Mammary microvascular endothelial cell (primary cell): Measurements from ENCODE around the gene EXOC3L1. TPM values are rescaled to one million over a fixed set of nuclear protein-coding genes. Genes with fewer than 3 reads are reported as not detected.

Source experiments
- total RNA-seq: library from RNA; depleted of rRNA; stranded (reverse); fragments of >200 nt; gene quantifications from 2 replicates; pipeline ENCODE4 v1.2.3, GENCODE V29; 2015

Gene EXOC3L1, protein sequence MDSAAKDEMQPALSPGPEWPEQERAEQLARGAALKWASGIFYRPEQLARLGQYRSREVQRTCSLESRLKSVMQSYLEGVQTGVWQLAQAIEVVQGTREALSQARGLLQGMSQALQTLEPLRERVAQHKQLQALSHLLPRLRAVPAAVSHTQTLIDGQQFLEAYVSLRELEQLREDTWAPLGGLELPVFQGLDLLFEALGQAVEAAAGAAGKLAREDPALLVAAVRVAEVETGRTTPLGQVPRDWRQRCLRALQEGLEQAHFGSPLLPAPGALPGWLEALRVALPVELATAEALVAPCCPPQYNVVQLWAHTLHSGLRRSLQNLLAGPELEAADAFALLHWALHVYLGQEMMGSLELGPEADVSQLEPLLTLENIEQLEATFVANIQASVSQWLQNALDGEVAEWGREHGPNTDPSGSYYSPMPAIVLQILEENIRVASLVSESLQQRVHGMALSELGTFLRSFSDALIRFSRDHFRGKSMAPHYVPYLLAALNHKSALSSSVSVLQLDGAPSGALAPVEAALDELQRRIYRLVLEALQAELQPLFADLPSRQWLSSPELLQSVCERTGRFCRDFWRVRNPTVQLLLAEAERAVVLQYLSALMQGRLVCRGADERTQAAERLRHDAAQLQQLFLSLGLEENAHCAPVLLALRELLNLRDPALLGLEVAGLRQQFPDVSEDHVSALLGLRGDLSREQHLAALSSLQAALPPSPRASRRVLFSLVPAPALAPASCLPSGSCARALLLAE
- 9.4 and 13.3 TPM in 2 replicates for total RNA-seq

DNA sequence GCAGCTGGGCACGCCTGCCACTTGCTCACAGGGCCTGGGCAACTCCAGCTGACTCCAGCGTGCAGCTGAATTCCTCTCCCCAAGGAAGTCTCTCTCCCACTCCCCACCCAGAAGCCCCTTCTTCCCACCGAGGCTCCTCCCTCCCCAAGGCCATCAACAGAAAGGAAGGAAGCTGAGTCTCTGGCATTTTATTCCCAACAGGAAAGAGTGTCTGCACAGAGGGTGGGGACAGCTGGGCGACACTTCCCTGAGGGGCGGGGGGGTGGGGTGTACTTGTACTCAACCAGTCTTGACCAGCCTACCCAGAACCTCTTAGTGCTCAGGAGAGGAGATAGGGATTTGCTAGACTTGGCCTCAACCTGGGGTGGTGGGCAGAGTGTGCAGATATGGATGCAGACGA lies at the start of gene EXOC3L1:
Gene EXOC3L1, minus strand, starts transcription at position 96 of the 400 bp plus-strand sequence. CDS start 460 bp downstream, outside the sequence.

DNA sequence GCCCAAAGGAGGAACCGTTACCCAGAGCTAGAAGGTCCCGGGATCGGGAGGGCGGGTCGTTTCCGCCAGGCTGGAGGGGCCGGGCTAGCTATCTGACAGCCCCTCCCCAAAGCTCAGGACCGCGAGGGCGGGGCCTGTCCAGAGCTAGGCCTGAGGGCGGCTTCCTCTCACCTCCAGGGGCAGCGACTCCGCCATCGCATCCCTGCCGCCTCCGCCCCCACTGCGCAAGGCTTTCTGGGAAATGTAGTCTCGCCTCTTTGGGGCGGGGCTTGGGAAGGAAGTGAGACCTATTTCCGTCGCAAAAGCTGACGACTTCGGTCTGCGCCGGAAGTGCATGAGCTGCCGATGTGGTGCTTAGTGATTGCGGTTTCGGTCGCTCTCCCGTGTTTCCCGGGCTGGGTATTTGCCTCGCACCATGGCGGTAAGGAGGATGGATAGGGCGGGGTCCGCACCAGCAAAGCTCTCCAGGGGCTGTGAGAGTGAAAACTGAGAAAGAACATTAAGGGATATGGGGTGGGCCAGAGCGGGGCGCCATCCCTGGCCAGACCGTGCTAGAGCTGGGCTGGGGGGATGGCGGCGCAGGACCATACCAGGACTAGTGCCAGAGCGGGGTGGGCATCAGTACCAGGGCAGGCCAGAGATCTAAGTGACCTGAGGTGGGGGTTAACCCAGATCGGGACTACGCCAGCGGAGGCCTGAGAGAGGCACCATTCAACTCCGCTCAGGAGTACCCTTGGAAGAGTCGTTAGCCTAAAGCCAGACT lies 37.0 kb upstream of the EXOC3L1 start, which contains the start of gene TMEM208:
Gene TMEM208, plus strand, starts transcription at position 327 of the 763 bp plus-strand sequence. Its CDS starts 89 bp downstream, at position 416.

DNA sequence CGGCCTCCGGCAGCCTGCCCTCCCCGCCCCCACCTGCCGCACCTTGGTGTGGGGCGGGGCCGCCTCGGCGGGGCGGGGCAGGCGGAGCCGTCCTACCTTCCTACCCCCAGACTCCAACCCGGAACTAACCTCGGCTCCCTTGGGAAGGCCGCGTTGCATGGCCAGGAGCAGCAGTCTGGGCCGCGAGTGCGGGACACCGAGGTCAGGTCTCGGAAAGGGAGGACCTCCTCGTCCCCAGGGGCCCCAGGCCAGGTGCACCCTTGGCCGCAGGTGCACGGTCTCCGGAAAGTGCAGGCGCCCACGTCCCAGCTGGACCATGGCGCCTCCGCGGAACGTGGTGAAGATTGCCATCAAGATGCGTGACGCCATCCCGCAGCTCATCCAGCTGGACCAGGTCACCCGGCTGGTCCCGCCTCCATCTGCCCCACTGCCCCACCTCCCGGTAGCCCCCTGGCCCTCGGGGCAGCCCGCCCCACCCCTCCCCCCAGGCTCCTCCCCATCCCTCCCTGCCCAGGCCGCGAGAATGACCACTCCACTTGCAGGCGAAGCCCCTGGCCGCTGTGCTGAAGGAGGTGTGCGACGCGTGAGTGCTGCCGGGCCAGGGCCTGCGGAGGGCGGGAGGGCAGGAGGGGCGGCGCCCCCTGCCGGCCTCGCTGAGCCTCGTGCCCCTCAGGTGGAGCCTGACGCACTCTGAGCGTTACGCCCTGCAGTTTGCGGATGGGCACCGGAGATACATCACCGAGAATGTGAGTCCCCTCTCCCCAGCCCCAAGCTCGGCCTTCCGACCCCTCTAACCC lies 9.3 kb upstream of the EXOC3L1 start, which contains the start of gene ELMO3:
Gene ELMO3, plus strand, starts transcription at position 121 of the 797 bp plus-strand sequence. Its CDS starts 196 bp downstream, at position 317.

DNA sequence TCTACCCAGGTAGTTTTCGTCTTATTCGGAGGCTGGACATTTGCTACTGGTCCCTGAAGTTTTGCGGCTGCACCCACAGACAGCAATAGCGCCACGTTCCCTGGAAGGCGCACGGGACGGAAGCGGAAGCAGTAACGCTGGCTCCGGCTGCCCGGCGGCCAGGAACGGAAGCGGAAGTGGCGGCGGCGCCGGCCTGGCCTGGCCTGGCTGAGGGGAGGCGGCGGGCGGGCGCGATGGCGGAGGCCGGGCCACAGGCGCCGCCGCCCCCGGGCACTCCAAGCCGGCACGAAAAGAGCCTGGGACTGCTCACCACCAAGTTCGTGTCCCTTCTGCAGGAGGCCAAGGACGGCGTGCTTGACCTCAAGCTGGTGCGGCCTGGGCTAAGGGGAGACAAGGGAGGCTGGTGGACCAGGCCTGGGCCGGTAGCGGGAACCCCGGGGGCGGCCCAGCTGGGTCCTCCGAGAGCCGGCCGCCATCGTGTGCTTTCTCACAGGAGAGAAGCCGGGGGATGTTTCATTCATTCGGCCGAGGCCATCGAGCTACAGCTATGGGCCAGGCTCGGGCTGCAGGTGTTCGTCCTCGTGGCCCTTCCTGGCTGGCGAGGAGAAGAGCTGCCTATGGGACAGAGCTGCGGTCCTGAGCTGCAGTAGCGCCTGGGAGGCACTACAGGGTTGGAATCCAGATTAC lies 2.2 kb upstream of the EXOC3L1 start, which contains the start of gene E2F4:
Gene E2F4, plus strand, starts transcription at position 161 of the 687 bp plus-strand sequence. Its CDS starts 73 bp downstream, at position 234.

DNA sequence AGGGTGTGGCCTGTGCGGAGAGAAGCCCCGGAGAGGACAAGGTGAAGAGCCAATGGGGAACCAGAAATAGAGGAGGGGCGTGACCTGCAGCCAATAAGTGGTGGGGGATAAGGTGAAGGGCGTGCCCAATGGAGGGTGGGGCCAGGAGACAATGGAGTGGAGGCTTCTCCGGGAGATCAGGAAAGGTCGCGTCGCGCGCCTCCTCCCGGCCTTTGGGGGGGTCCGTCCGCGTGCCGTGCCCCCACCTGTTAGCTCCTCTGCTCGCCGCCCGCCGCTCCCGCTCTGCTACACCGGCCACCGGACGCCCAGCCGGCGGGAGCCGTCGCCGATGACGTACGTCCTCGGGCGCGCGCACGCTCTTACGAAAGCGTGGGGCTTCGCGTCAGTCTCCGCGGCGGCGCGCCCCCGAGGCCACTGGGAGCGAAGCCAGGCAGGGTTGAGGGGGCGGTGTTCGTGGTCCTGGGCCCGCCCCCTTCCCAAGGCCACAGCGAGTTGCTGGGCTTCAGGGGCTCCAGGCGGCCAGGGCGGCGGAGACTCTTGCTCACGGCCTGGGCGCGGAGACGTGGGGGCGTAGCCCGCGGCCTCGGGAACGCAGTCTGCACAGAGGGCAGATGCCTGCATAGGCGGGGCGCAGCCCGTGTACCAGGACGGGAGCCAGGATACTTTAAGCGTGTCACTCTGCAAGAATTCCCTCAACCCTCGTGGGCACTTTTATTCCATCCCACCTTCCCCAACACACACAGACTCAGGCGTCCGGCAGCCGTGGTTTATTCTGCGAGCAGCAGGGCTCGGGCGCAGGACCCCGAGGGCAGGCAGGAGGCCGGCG lies 6.1 kb downstream of the EXOC3L1 start, which contains the start of gene MATCAP1:
Gene MATCAP1, minus strand, starts transcription at position 337 of the 826 bp plus-strand sequence. CDS start 3,353 bp downstream, outside the sequence.

DNA sequence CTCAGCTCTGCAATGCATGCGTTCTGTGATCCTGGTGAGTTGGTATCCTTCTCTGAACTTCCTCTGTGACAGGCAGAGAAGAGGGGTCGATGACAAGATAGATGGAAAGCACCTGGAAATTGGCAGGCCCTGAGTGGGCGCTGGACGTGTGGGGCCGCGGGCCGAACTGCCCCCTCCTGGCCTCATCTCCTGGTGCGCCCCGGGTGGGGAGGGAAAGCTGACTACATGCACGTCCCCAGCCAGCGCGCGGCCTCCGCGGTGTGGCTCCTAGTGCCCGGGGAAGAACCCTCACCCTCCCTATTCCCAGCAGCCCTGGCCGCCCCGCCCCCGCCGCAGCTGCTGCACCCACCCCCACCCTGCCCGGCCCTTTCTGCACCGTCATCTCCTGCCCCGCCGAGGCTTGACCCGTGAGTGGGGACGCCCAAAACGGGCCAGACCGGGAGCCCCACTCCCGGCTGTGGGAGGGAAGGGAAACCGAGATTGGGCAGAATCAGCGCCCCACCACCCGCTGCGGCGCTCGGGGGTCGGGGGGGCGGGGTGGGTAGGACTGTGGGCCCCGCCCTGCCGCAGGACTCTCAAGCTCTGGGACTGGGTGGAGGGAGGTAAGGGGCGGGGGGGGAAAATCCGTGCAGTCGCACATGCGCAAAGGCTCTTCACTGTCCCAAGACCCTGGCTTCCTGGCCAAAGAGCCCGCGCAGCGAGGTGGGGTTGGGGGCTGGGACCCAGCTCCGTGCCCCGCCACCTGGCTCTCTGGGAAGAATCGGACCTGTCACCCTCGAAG lies 19.6 kb downstream of the EXOC3L1 start, which contains the start of gene NOL3:
Gene NOL3, plus strand, starts transcription at position 371 of the 781 bp plus-strand sequence.

DNA sequence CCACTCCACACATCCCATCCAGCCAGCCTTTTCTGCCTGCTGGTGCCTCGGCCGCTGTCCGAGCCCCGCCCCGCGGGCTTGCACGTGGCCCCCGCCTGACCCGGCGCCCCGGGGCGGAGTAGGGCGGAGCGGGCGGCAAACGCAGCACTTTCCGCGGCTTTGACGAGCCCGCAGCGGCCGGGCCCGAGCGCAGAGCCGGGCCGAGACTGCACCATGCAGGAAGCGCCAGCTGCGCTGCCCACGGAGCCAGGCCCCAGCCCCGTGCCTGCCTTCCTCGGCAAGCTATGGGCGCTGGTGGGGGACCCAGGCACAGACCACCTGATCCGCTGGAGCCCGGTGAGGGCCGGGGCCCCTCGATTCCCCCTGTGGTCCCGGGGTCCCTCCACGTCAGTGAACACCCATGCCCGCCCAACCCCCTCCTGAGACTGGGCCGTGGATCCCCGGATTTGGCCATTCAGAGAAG lies 25.3 kb downstream of the EXOC3L1 start, which contains the start of gene HSF4:
Gene HSF4, plus strand, starts transcription at position 147 of the 463 bp plus-strand sequence. Its CDS starts 67 bp downstream, at position 214.

DNA sequence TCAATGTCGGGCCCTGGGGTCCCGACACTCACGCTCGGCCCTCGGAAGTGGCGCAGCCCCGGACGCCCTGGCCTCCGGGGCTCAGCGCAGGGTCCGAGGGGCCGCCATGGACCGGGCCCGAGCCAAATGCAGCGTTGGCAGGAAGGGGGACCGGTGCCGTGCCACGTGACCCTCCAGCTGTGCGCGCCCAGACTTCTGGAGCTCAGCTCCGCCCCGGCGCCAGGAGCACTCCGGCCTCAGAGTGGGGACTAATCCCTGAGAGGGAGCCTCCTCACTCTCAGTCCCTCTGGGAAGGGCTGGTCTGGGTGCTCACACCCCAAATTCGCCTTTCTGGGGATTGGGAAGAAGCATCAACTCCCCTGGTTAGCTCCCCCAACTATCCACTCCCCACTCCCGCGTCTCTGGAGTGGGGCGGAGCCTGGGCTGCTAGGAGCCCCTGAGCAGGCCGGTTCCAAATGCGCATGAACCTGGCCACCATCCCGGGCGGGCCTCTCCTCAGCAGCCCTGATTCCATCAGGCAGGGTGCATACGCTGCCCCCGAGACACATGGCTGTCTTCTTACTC lies 39.0 kb downstream of the EXOC3L1 start, which contains the start of gene B3GNT9:
Gene B3GNT9, minus strand, starts transcription at position 166 of the 564 bp plus-strand sequence. CDS start 513 bp downstream, outside the sequence.

Other genes with a start within 250 kb of the EXOC3L1 start
- not detected in 2 replicates for gene CES3, start 228.9 kb downstream of the EXOC3L1 start, total RNA-seq
- gene CES4A, start 201.5 kb downstream of the EXOC3L1 start, total RNA-seq, result 0.33 TPM in 1 of 2 replicates, not detected in the other
- 55.3 and 62.4 TPM in 2 replicates for gene CBFB, start 161.0 kb downstream of the EXOC3L1 start, total RNA-seq
- gene PHAF1, start 80.2 kb downstream of the EXOC3L1 start, total RNA-seq, result 12.1 and 13.1 TPM in 2 replicates
- gene B3GNT9, start 39.1 kb downstream of the EXOC3L1 start, total RNA-seq, result 2.2 and 4.6 TPM in 2 replicates
- 35.2 and 35.8 TPM in 2 replicates for gene TRADD, start 30.2 kb downstream of the EXOC3L1 start, total RNA-seq
- gene FBXL8, start 30.2 kb downstream of the EXOC3L1 start, total RNA-seq, result 8.2 and 10.6 TPM in 2 replicates
- 0.40 and 2.0 TPM in 2 replicates for gene HSF4, start 25.4 kb downstream of the EXOC3L1 start, total RNA-seq
- gene NOL3, start 19.6 kb downstream of the EXOC3L1 start, total RNA-seq, result 9.3 and 12.7 TPM in 2 replicates
- gene MATCAP1, start 6.2 kb downstream of the EXOC3L1 start, total RNA-seq, result 4.2 and 7.1 TPM in 2 replicates
- gene E2F4, start 2.0 kb upstream of the EXOC3L1 start, total RNA-seq, result 89.3 and 111 TPM in 2 replicates
- 0.60 and 0.98 TPM in 2 replicates for gene ELMO3, start 9.0 kb upstream of the EXOC3L1 start, total RNA-seq
- 32.9 and 34.8 TPM in 2 replicates for gene TMEM208, start 37.0 kb upstream of the EXOC3L1 start, total RNA-seq
- 29.2 and 33.3 TPM in 2 replicates for gene FHOD1, start 57.3 kb upstream of the EXOC3L1 start, total RNA-seq
- 0.07 and 0.20 TPM in 2 replicates for gene SLC9A5, start 58.8 kb upstream of the EXOC3L1 start, total RNA-seq
- gene PLEKHG4, start 89.4 kb upstream of the EXOC3L1 start, total RNA-seq, result 26.1 and 36.1 TPM in 2 replicates
- under 0.01 TPM in 1 of 2 replicates, not detected in the other for gene KCTD19, start 136.6 kb upstream of the EXOC3L1 start, total RNA-seq
- gene LRRC36, start 136.7 kb upstream of the EXOC3L1 start, total RNA-seq, result 0.39 and 0.40 TPM in 2 replicates
- 0.20 TPM in 1 of 2 replicates, not detected in the other for gene TPPP3, start 203.4 kb upstream of the EXOC3L1 start, total RNA-seq
- 5.2 and 6.7 TPM in 2 replicates for gene ZDHHC1, start 226.3 kb upstream of the EXOC3L1 start, total RNA-seq
- not detected in 2 replicates for gene HSD11B2, start 241.0 kb upstream of the EXOC3L1 start, total RNA-seq